A549 treated with GW870086 at 1 μM for 4 hours (cell line): Measurements from ENCODE around the gene SMIM29. TPM values are rescaled to one million over a fixed set of nuclear protein-coding genes. Genes with fewer than 3 reads are reported as not detected.

ENCODE experiments used
- total RNA-seq: library from RNA; stranded (reverse); fragments of 200-300 nt; extraction: Qiagen RNA extraction; gene quantifications from 5 replicates; pipeline ENCODE4 v1.2.3, GENCODE V29; 2022; ENCODE audit warnings: low read depth

The SMIM29 gene
- total RNA-seq, result 20.8 to 24.7 TPM (median 21.8 TPM) in 5 replicates

DNA sequence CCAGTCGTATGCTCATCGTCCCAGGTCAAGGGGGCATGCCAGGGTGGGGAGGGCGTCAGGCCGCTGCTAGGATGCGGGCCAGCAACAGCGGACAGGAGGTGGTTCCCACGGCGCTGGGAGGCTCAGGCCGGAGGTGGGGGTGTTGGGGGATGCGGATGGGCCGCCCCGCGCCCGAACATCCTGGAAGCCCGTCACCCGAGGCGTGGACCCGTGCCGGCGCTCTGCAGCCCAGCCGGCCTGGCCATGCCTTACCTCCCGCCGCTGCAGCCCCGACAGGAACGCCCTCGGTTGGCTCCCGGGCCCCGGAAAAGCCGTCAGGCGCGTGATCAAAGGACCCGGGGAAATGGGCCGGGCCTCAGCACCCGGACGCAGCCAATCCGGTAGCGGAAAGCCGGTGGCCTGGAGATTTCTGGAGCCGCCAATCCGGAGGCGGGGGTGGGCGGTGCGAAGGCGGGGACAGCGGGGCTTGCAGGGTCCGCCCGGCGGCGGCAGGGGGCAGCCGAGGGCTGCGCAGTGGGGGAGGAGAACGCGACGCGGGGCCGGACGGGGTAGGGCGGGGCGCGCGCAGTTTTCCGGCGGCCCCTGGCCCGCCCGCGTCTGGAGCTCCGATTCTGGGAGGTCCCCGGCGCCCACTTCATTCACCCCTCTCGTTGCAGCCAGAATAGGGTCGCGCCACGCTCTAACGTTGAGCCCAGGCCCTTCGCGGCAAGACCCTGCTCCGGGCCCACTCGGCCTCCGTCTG lies at the start of gene SMIM29:
Gene SMIM29 (minus strand): TSS at position 280 of the 742 bp plus-strand sequence. CDS start 1,215 bp downstream, outside the sequence.

DNA sequence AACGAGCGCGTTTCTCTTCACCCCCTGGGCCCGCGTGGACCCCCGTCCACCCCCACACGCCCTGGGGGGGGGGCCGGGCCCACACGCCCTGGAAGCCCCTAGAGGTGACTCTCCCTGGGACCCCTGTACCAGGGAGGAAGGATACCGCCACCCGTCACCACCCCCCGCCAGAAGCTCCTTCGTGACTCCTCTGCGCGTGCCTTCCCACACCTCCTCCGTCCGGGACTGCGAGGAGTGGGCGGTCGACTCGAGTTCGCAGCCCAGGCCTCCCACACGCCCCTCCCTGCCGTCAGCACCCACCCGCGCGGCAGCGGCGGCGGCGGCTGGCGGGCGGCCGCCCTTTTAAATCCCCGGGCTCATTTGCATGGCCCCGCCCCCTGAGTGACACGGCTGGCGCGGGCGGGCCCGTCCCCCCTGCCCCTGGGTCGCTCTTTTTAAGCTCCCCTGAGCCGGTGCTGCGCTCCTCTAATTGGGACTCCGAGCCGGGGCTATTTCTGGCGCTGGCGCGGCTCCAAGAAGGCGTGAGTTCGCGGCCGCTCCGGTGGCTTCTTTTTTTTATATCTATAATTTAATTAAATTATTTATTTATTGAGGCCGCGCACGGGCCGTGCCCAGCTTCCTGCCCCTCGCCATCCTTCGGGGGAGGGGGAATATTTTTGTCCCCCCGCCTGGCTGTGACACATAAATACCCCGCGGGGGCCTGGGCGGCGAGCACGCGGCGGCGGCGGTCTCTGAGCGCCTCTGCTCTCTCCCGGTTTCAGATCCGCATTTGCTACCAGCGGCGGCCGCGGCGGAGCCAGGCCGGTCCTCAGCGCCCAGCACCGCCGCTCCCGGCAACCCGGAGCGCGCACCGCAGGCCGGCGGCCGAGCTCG lies 12.1 kb downstream of the SMIM29 start, which contains the start of gene HMGA1:
Gene HMGA1 (plus strand): TSS at position 431 of the 873 bp plus-strand sequence. CDS start 3,908 bp downstream, outside the sequence.

Other genes starting within 250 kb of the SMIM29 start
- 0.08 to 0.29 TPM (median 0.10 TPM) in 5 replicates for gene GRM4, start 102.9 kb downstream of the SMIM29 start, total RNA-seq
- 413 to 611 TPM (median 528 TPM) in 5 replicates for gene HMGA1, start 12.1 kb downstream of the SMIM29 start, total RNA-seq
- gene NUDT3, start 143.7 kb upstream of the SMIM29 start, total RNA-seq, result 6.0 to 8.1 TPM (median 6.4 TPM) in 5 replicates
- gene RPS10, start 177.1 kb upstream of the SMIM29 start, total RNA-seq, result 2,020 to 2,216 TPM (median 2,116 TPM) in 5 replicates
- gene PACSIN1, start 217.1 kb upstream of the SMIM29 start, total RNA-seq, result 0.03 to 0.08 TPM (median 0.03 TPM) in 3 of 5 replicates, not detected in the others